ACC112 (cell line): ENCODE measurements around the gene LACRT.

Source experiments
- H2AFZ ChIP-seq: fragments of 200-600 bp; sonication (generic); one replicate; pipeline ENCODE4 v1.6.0; 2017; ENCODE audit warnings: antibody characterized with exemption, low read length; ENCODE audit not compliant: unreplicated experiment
- H3K27ac ChIP-seq: fragments of 200-600 bp; sonication (generic); 2 replicates; pipeline ENCODE4 v1.5.1; 2014; ENCODE audit warnings: low read depth, mild to moderate bottlenecking, antibody characterized with exemption, low read length, moderate library complexity
- H3K27me3 ChIP-seq: fragments of 200-600 bp; sonication (generic); 2 replicates; pipeline ENCODE4 v1.6.1; 2014; ENCODE audit warnings: mild to moderate bottlenecking, antibody characterized with exemption, low read length, moderate library complexity, mixed read lengths; ENCODE audit not compliant: insufficient read depth
- H3K36me3 ChIP-seq: fragments of 200-600 bp; sonication (generic); 2 replicates; pipeline ENCODE4 v1.6.1; 2016; ENCODE audit warnings: mild to moderate bottlenecking, antibody characterized with exemption, low read length, moderate library complexity, mixed read lengths; ENCODE audit not compliant: insufficient read depth
- H3K4me1 ChIP-seq: fragments of 200-600 bp; sonication (generic); one replicate; pipeline ENCODE4 v1.6.1; 2016; ENCODE audit warnings: low read length, mixed read lengths; ENCODE audit not compliant: insufficient read depth, unreplicated experiment, control insufficient read depth
- H3K4me3 ChIP-seq: fragments of 200-600 bp; sonication (generic); 2 replicates; pipeline ENCODE4 v1.5.1; 2014; ENCODE audit warnings: mild to moderate bottlenecking, low read depth, low read length
- H3K79me2 ChIP-seq: fragments of 200-600 bp; sonication (generic); one replicate; pipeline ENCODE4 v1.6.0; 2016; ENCODE audit warnings: low read length; ENCODE audit not compliant: control insufficient read depth, unreplicated experiment, insufficient read depth

LACRT gene

GRCh38 chr12:54588110-54588889, 46.4 kb downstream of the LACRT start, which contains the start of gene PPP1R1A:
Gene PPP1R1A (minus strand): TSS chr12:54588659. CDS start chr12:54588488, 171 bp downstream.
- Histone ChIP-seq H3K27me3 (peaks cover 82% of the 10 kb centered on the region), H3K4me3 (0 out of 2 replicates have a peak within 1 kb of the TSS, but pooled peaks have one; percentile 45), H3K36me3 (no peaks in the 10 kb centered on the region), H2AFZ (no peak within 1 kb of the TSS), H3K27ac (no peak within 1 kb of the TSS), H3K79me2 (no peaks in the 10 kb centered on the region), H3K4me1 (no peaks in the 10 kb centered on the region)

DNA sequence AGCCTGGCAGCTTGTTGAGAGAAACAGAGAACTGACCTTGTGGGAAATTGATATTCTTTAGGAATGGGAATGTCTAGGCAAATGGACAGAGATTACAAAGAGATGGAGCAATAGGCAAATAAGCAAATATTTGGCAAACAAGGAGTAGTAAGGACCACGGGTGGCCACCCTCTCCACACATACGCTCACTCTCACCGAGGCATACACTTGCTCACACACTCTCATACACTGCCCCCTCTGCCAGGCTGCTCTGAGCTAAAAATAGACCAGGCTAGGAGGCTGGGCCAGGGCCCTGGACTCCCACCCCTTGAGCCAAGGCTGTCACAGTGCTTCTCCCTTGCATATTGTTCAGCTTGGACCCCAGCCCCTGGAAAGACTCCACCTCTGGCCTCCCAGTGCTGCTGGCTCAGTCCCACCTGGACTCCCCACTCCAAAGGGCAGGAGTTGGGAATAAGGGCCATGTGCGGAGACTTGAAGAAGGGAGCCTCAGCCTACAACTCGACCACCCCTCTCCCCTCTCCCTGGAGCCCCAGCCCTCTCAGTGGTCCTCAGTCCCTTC, 47.3 kb downstream of the LACRT start:
- Histone ChIP-seq H3K4me3 (no peak overlapping the region), H3K27ac (no peak overlapping the region), H3K79me2 (no peaks in the 10 kb centered on the region), H3K27me3 (peaks cover 84% of the 10 kb centered on the region), H2AFZ (no peak overlapping the region), H3K4me1 (no peaks in the 10 kb centered on the region), H3K36me3 (no peaks in the 10 kb centered on the region)

DNA sequence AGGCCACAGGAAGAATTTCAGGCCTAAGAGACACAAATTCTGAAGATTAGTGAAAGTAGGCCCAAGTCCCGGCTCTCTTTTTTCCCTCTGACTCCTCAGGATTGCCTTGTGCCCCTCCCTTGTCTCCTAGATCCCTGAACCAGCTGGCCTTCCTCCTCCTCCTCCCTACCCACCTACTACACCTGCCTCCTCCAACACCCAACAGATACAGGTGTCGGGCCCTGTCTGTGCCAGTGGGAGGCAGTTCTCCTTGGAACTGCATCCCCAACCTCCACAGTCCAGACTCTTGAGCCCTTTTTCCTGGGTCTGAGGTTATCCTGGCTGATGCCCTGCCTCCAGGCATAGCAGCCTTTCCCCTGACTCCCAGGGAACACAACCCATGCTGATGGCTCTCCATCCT, 48.1 kb downstream of the LACRT start:
- H3K4me1 ChIP-seq = no peaks in the 10 kb centered on the region
- no peaks in the 10 kb centered on the region for H3K36me3 ChIP-seq
- no peak overlapping the region for H3K27ac ChIP-seq
- H3K27me3 ChIP-seq = peaks cover 81% of the 10 kb centered on the region
- H3K79me2 ChIP-seq = no peaks in the 10 kb centered on the region
- H2AFZ ChIP-seq = no peak overlapping the region
- no peak overlapping the region for H3K4me3 ChIP-seq

DNA sequence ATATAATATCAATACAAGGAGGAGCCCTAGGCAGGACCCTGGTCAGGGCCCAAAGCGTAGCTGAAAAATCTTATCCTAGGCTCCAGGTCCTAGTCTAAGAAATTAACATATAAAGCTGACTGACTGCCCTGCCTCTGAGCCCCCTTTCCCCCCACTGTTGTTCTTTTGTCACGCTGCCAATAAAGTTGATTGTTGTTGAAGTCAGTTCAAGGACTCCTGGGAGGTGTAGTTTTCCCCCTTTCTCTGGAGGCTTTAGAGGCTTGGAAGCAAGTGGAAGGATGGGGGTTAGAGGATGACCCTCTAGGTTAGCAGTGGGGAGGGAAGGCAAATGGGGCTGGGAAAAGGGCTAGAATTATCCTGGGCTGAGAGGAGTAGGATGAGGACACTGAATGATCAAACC, 49.5 kb downstream of the LACRT start:
- H3K27me3 ChIP-seq = peaks cover 74% of the 10 kb centered on the region
- no peaks in the 10 kb centered on the region for H3K36me3 ChIP-seq
- no peak overlapping the region for H3K4me3 ChIP-seq
- no peak overlapping the region for H3K27ac ChIP-seq
- H2AFZ ChIP-seq = no peak overlapping the region
- H3K4me1 ChIP-seq = no peaks in the 10 kb centered on the region
- H3K79me2 ChIP-seq = no peaks in the 10 kb centered on the region

DNA sequence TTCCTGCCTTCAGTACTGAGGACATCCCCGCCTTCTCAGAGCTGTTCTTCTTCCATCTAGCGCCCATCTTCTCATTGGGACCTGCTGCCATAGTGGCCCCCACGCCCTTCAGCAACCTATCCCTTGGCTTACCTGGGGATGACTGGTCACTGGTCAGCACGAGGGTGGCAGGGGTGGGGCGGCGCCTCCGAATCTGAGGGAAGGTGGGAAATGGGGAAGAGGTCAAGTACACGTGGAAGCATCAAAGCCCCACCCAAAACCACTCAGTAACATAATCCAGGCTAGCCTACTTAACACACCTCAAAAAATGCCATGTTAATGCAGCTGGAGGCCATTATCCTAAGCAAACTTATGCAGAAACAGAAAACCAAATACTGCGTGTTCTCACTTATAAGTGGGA, 50.6 kb downstream of the LACRT start:
- no peak overlapping the region for H3K4me3 ChIP-seq
- no peaks in the 10 kb centered on the region for H3K79me2 ChIP-seq
- no peak overlapping the region for H3K27ac ChIP-seq
- H3K36me3 ChIP-seq = no peaks in the 10 kb centered on the region
- peaks cover 63% of the 10 kb centered on the region for H3K27me3 ChIP-seq
- H3K4me1 ChIP-seq = no peaks in the 10 kb centered on the region
- no peak overlapping the region for H2AFZ ChIP-seq

- H3K79me2 ChIP-seq = no peaks in the 10 kb centered on the region
- H3K27me3 ChIP-seq = peaks cover 59% of the 10 kb centered on the region
- no peak overlapping the region for H2AFZ ChIP-seq
- no peak overlapping the region for H3K27ac ChIP-seq
- no peaks in the 10 kb centered on the region for H3K4me1 ChIP-seq
- no peak overlapping the region for H3K4me3 ChIP-seq
- no peaks in the 10 kb centered on the region for H3K36me3 ChIP-seq
Observed at GRCh38 chr12:54583726-54584125, 51.0 kb downstream of the LACRT start.

DNA sequence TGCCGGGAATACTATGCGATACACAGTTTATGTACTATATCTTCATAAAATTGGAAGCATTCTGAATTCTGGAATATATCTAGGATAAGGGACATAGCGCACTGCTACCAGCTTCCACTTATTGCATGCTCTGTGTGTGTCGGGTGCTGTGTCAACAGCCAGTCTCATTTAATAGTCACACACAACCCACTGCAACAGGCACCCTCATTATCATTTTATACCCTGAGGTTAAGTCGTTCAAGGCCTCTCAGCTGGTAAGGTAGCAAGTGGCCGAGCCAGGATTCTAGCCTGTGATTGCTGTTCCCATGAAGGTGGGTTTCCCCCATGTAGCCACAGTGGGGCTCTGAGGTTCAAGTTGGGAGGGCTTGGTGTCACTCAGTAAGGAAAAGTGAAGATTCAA, 53.3 kb downstream of the LACRT start:
- H3K4me1 ChIP-seq = no peaks in the 10 kb centered on the region
- no peaks in the 10 kb centered on the region for H3K36me3 ChIP-seq
- no peak overlapping the region for H2AFZ ChIP-seq
- no peak overlapping the region for H3K4me3 ChIP-seq
- H3K27ac ChIP-seq = no peak overlapping the region
- peaks cover 47% of the 10 kb centered on the region for H3K27me3 ChIP-seq
- H3K79me2 ChIP-seq = no peaks in the 10 kb centered on the region
